Prostate gland (tissue), 2 donors: ENCODE data around the gene TSSC4. TPM values are rescaled to one million over a fixed set of nuclear protein-coding genes. Genes with fewer than 3 reads are reported as not detected.

Experiments
- DNase-seq: peaks from one replicate; pipeline ENCODE4 v3.0.0-alpha.2; 2019; ENCODE audit warnings: low spot score
- H3K27ac ChIP-seq, 2 donors: fragments of 200-600 bp; sonication (generic); 2 replicates each; pipeline ENCODE4 v1.5.1; 2017 to 2019
- H3K27me3 ChIP-seq: fragments of 200-600 bp; sonication (generic); replicated peaks from 2 replicates; pipeline ENCODE4 v1.5.1; 2019; ENCODE audit not compliant: insufficient read depth
- H3K36me3 ChIP-seq, 2 donors: fragments of 200-600 bp; sonication (generic); 1 replicate in 1 of 2; 2 replicates in 1 of 2; pipeline versions ENCODE4 v1.5.1 to v1.8.1; 2017 to 2019
- H3K4me1 ChIP-seq: fragments of 200-600 bp; sonication (generic); replicated peaks from 2 replicates; pipeline ENCODE4 v1.5.1; 2019
- H3K4me3 ChIP-seq, 2 donors: fragments of 200-600 bp; sonication (generic); 2 replicates each; pipeline ENCODE4 v1.5.1; 2017 to 2019
- H3K9me3 ChIP-seq: fragments of 200-600 bp; sonication (generic); 2 replicates; pipeline ENCODE4 v1.5.1; 2017
- POLR2A ChIP-seq: fragments of 450-650 bp; IDR thresholded peaks from one replicate; pipeline ENCODE4 v1.6.1; 2016; ENCODE audit warnings: antibody characterized with exemption, mild to moderate bottlenecking
- POLR2AphosphoS5 ChIP-seq: sonication (generic); formaldehyde crosslinking; IDR thresholded peaks from one replicate; pipeline ENCODE4 v1.6.1; 2017; ENCODE audit warnings: antibody characterized with exemption
- WGBS: methylation state at CpG from one replicate; pipeline ENCODE4 v1.1.5; 2018; 5-methylcytosine and 5-hydroxymethylcytosine counted together
- intact Hi-C: fragments of 100-400 bp; cut with DNase I; formaldehyde crosslinking; loops from one replicate; pipeline ENCODE4 v1.14.2; 2022
- total RNA-seq, 2 donors: library from RNA; depleted of rRNA; stranded (reverse); fragments of >200 nt; gene quantifications; one replicate each; pipeline ENCODE4 v1.1.0, GENCODE V29; 2016
- TF ChIP-seq, protein P1 (sequence below), 4 experiments: fragments of 200-600 bp in 2 of 4; fragments of 450-650 bp in 2 of 4; sonication (generic) in 2 of 4; IDR thresholded peaks; 1 replicate in 3 of 4; 2 replicates in 1 of 4; pipeline ENCODE4 v1.5.1; 2016 to 2019; ENCODE audit warnings: antibody characterized with exemption in 4 of 4, mild to moderate bottlenecking in 2 of 4, moderate library complexity in 2 of 4

Gene TSSC4
- total RNA-seq, 2 donors from 2014 or later, result 40.4 to 71.1 TPM

- intact Hi-C loops, result no loop called here
- DNase-seq, result no peak
- Histone ChIP-seq H3K9me3 (no peaks in the 10 kb centered on the region), H3K27ac (no peak overlapping the region), H3K27me3 (no peaks in the 10 kb centered on the region), H3K4me1 (no peaks in the 10 kb centered on the region), H3K4me3 (no peak overlapping the region), H3K36me3 (no peaks in the 10 kb centered on the region)
- TF ChIP-seq POLR2A (no peak), POLR2AphosphoS5 (no peak)
- TF ChIP-seq, protein P1, sequence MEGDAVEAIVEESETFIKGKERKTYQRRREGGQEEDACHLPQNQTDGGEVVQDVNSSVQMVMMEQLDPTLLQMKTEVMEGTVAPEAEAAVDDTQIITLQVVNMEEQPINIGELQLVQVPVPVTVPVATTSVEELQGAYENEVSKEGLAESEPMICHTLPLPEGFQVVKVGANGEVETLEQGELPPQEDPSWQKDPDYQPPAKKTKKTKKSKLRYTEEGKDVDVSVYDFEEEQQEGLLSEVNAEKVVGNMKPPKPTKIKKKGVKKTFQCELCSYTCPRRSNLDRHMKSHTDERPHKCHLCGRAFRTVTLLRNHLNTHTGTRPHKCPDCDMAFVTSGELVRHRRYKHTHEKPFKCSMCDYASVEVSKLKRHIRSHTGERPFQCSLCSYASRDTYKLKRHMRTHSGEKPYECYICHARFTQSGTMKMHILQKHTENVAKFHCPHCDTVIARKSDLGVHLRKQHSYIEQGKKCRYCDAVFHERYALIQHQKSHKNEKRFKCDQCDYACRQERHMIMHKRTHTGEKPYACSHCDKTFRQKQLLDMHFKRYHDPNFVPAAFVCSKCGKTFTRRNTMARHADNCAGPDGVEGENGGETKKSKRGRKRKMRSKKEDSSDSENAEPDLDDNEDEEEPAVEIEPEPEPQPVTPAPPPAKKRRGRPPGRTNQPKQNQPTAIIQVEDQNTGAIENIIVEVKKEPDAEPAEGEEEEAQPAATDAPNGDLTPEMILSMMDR (IDR thresholded peaks at IDR 0.05), result no peak
- 84% methylated on average over 20 of the region's 22 CpGs for WGBS
Measured at GRCh38 chr11:2433106-2433925, 32.8 kb downstream of the TSSC4 start.

DNA sequence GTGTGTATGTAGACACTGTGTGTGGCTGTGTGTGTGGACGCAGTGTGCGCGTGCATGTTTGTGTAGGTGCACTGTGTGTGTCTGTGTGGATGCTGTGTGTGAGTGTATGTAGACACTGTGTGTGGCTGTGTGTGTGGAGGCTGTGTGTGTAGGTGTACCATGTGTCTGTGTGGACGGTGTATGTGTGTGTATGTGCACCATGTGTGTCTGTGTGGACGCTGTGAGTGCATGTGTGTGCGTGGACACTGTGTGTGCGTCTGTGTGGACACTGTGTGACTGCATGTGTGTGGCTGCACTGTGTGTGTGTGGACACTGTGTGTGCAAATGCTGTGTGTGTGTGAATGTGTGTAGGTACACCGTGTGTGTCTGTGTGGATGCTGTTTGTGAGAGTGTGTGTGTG lies 33.5 kb downstream of the TSSC4 start:
- intact Hi-C loops, result no loop called here
- H3K9me3 ChIP-seq, result no peaks in the 10 kb centered on the region
- TF ChIP-seq, protein P1 (IDR thresholded peaks at IDR 0.05), result no peak
- TF ChIP-seq POLR2A (no peak), POLR2AphosphoS5 (no peak)
- no peak overlapping the region for H3K27ac ChIP-seq
- H3K27me3 ChIP-seq, result no peaks in the 10 kb centered on the region
- 93% methylated on average over 8 of the region's 8 CpGs for WGBS
- no peak overlapping the region for H3K4me3 ChIP-seq
- H3K36me3 ChIP-seq, result no peaks in the 10 kb centered on the region
- DNase-seq, result no peak
- no peaks in the 10 kb centered on the region for H3K4me1 ChIP-seq

DNA sequence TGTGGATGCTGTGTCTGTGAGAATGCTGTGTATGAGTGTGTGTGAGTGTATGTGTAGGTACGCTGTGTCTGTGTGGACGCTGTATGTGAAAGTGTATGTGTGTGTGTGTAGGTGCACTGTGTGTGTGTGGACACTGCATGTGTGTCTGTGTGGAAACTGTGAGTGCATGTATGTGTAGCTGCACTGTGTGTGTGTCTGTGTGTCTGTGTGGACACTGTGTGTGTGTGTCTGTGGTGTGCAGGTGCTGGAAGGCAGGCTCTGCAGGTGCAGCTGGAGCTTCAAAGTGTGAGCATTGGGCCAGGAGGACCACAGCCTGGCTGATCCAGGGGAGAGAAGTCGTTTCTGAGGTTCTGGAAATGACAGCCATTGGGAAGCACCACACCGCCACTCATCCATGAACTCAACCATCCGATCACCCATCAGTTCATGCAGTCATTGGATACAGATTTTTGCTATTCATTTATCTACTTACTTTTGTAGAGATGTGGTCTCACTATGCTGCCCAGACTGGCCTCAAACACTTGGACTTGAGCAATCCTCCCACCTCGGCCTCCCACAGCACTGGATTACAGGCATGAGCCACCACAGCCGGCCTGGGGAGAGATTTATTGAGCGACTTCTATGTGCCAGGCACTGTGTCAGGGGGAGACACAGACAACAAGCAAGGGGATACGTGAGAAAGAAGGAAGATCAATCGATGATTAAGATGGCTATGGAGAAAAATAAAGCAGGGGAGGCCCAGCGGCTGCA lies 34.1 kb downstream of the TSSC4 start:
- Histone ChIP-seq H3K27me3 (no peaks in the 10 kb centered on the region), H3K27ac (no peak overlapping the region), H3K4me1 (no peaks in the 10 kb centered on the region), H3K36me3 (no peaks in the 10 kb centered on the region), H3K9me3 (no peaks in the 10 kb centered on the region), H3K4me3 (no peak overlapping the region)
- intact Hi-C loops, result no loop called here
- TF ChIP-seq, protein P1 (IDR thresholded peaks at IDR 0.05), result no peak
- TF ChIP-seq POLR2AphosphoS5 (no peak), POLR2A (no peak)
- DNase-seq, result no peak
- 82% methylated on average over 11 of the region's 11 CpGs for WGBS

DNA sequence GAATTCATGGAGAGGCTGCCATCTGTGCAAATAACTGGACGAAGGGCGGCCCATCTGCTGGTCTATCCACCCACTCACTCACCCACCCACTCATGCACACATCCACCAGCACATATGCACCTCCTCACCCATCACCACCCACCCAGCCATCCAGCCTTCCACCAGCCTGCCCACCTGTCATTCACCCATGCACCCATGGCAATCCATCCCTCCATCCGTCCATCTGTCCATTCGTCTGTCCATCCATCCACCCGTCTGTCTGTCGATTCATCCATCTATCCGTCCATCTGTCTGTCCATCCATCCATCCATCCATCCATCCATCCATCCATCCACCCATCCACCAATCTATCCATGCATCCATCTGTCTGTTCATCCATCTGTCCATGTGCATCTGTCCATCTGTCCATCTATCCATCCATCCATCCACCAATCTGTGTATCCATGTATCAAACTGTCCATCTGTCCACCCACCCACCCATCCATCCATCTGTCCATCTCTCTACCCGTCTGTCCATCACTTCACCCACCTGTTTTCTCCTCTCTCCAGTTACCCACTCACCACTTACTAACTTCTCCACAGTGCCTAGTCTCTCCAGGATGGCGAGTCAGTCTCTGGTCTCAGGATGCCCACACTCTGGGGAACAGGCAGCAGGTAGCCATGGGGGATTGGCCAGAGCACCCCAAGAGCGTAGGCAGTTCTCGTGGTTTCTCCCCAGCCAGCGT lies 34.9 kb downstream of the TSSC4 start:
- TF ChIP-seq POLR2A (no peak), POLR2AphosphoS5 (no peak)
- TF ChIP-seq, protein P1 (IDR thresholded peaks at IDR 0.05), result no peak
- Histone ChIP-seq H3K4me3 (no peak overlapping the region), H3K36me3 (no peaks in the 10 kb centered on the region), H3K27me3 (no peaks in the 10 kb centered on the region), H3K9me3 (no peaks in the 10 kb centered on the region), H3K4me1 (no peaks in the 10 kb centered on the region), H3K27ac (no peak overlapping the region)
- 93% methylated on average over 12 of the region's 12 CpGs for WGBS
- intact Hi-C loops, result no loop called here
- no peak for DNase-seq
